Common myeloid progenitor, CD34-positive (primary cell): ENCODE results near the gene NBDY.
"Not testable (repeated sequence)": the region's sequence is repeated elsewhere in the genome, so short reads cannot be mapped to it uniquely, and the experiment has no call there.

ENCODE experiments used
- CTCF ChIA-PET: fragments of 350-600 bp; sonication (Branson Sonifier 250); formaldehyde crosslinking; loops from one replicate; lab custom pipeline; 2021; ENCODE audit warnings: antibody characterized with exemption; lab: Charles Lee
- POLR2A ChIA-PET: fragments of 350-600 bp; sonication (Branson Sonifier 250); formaldehyde crosslinking; loops from one replicate; lab custom pipeline; 2021; ENCODE audit warnings: antibody characterized with exemption; lab: Charles Lee
- DNase-seq, 3 donors: peaks; one replicate each; pipeline versions ENCODE4 v3.0.0 to v3.0.0-alpha.2; 2013
- H3K27ac ChIP-seq, 2 experiments: 1 replicate in 1 of 2; 2 replicates in 1 of 2; pipeline ENCODE4 v1.7.0; 2013; ENCODE audit warnings: inconsistent platforms in 2 of 2, low read length in 2 of 2, mild to moderate bottlenecking in 2 of 2, low read depth in 1 of 2, moderate library complexity in 1 of 2; ENCODE audit not compliant: severe bottlenecking in 2 of 2, insufficient read depth in 1 of 2, poor library complexity in 1 of 2
- H3K27me3 ChIP-seq, 5 experiments: replicated peaks in 2 of 5; 1 replicate in 3 of 5; 2 replicates in 2 of 5; pipeline versions ENCODE4 v1.6.1 to v1.7.0; 2013; ENCODE audit warnings: low read length in 4 of 5, mild to moderate bottlenecking in 2 of 5, moderate library complexity in 2 of 5, inconsistent platforms in 1 of 5; ENCODE audit not compliant: insufficient read depth in 5 of 5, control insufficient read depth in 4 of 5
- H3K36me3 ChIP-seq, 4 experiments: 1 replicate in 2 of 4; 2 replicates in 2 of 4; pipeline versions ENCODE4 v1.6.1 to v1.7.0; 2013; ENCODE audit warnings: low read length in 3 of 4, control low read depth in 1 of 4, mild to moderate bottlenecking in 1 of 4; ENCODE audit not compliant: control insufficient read depth in 4 of 4, insufficient read depth in 4 of 4
- H3K4me1 ChIP-seq, 4 experiments: 1 replicate in 3 of 4; 2 replicates in 1 of 4; pipeline versions ENCODE4 v1.6.1 to v1.7.1; 2013; ENCODE audit warnings: low read length in 3 of 4, mild to moderate bottlenecking in 3 of 4, control low read depth in 1 of 4, inconsistent platforms in 1 of 4, moderate library complexity in 1 of 4; ENCODE audit not compliant: control insufficient read depth in 4 of 4, insufficient read depth in 4 of 4; ENCODE audit errors: control extremely low read depth in 1 of 4
- H3K4me3 ChIP-seq, 7 experiments: 1 replicate in 4 of 7; 2 replicates in 3 of 7; pipeline versions ENCODE4 v1.5.1 to v1.7.0; 2013; ENCODE audit warnings: mild to moderate bottlenecking in 7 of 7, low read length in 6 of 7, moderate library complexity in 6 of 7, inconsistent platforms in 2 of 7, low read depth in 2 of 7, control low read depth in 1 of 7; ENCODE audit not compliant: insufficient read depth in 4 of 7, control insufficient read depth in 1 of 7; ENCODE audit errors: extremely low read depth in 1 of 7
- H3K9me3 ChIP-seq, 5 experiments: 1 replicate in 4 of 5; 2 replicates in 1 of 5; pipeline versions ENCODE4 v1.6.1 to v1.7.1; 2013; ENCODE audit warnings: low read length in 4 of 5, mild to moderate bottlenecking in 2 of 5, inconsistent platforms in 1 of 5, low read depth in 1 of 5, moderate library complexity in 1 of 5; ENCODE audit not compliant: control insufficient read depth in 4 of 5, insufficient read depth in 2 of 5; ENCODE audit errors: control extremely low read depth in 1 of 5
- WGBS: methylation state at CpG from one replicate; pipeline ENCODE4 v1.1.5; 2013; ENCODE audit not compliant: insufficient coverage; 5-methylcytosine and 5-hydroxymethylcytosine counted together

Gene NBDY

GRCh38 chrX:56758456-56758855 is 29.4 kb downstream of the NBDY start:
- Histone ChIP-seq H3K4me1 (peaks cover 0 to 15% (median 4%) of the 10 kb centered on the region in 4 experiments), H3K36me3 (no peaks in the 10 kb centered on the region), H3K27ac (no peak overlapping the region), H3K9me3 (no peaks in the 10 kb centered on the region), H3K27me3 (peaks cover 0 to 4% (median 0%) of the 10 kb centered on the region in 5 experiments), H3K4me3 (no peak overlapping the region)
- ChIA-PET POLR2A (no interaction called here), CTCF (no interaction called here)
- DNase-seq, result no peak
- 93% methylated on average over 4 of the region's 4 CpGs for WGBS

GRCh38 chrX:56759736-56760409 is 30.8 kb downstream of the NBDY start:
- no peaks in the 10 kb centered on the region for H3K9me3 ChIP-seq
- peaks cover 0 to 21% (median 9%) of the 10 kb centered on the region in 4 experiments for H3K4me1 ChIP-seq
- CTCF ChIA-PET, result no interaction called here
- peak in 1 of 3 donors; percentile 25 for DNase-seq
- POLR2A ChIA-PET, result no interaction called here
- H3K27me3 ChIP-seq, result peaks cover 0 to 4% (median 0%) of the 10 kb centered on the region in 5 experiments
- 79% methylated on average over 6 of the region's 7 CpGs for WGBS
- no peak overlapping the region for H3K4me3 ChIP-seq
- H3K36me3 ChIP-seq, result peaks cover 0 to 4% (median 2%) of the 10 kb centered on the region in 4 experiments
- H3K27ac ChIP-seq, result no peak overlapping the region

GRCh38 chrX:56760410-56761124 is 31.5 kb downstream of the NBDY start:
- 89% methylated on average over 3 of the region's 15 CpGs for WGBS
- H3K36me3 ChIP-seq, H3K27me3 ChIP-seq, DNase-seq, H3K9me3 ChIP-seq, H3K27ac ChIP-seq, H3K4me3 ChIP-seq, POLR2A ChIA-PET, CTCF ChIA-PET: not testable (repeated sequence)
- H3K4me1 ChIP-seq, result peaks cover 3 to 28% (median 16%) of the 10 kb centered on the region in 4 experiments

GRCh38 chrX:56761167-56761566 is 32.1 kb downstream of the NBDY start:
- ChIA-PET CTCF (no interaction called here), POLR2A (no interaction called here)
- Histone ChIP-seq H3K36me3 (peaks cover 0 to 4% (median 2%) of the 10 kb centered on the region in 4 experiments), H3K27me3 (peaks cover 0 to 4% (median 0%) of the 10 kb centered on the region in 5 experiments), H3K9me3 (no peaks in the 10 kb centered on the region), H3K4me1 (peaks cover 3 to 33% (median 22%) of the 10 kb centered on the region in 4 experiments), H3K4me3 (no peak overlapping the region), H3K27ac (no peak overlapping the region)
- DNase-seq, result no peak
- WGBS, result 80% methylated on average over 4 of the region's 5 CpGs

GRCh38 chrX:56762220-56762619 is 33.2 kb downstream of the NBDY start:
- Histone ChIP-seq H3K4me3 (no peak overlapping the region), H3K27ac (no peak overlapping the region), H3K27me3 (peaks cover 0 to 4% (median 0%) of the 10 kb centered on the region in 5 experiments), H3K4me1 (peaks cover 3 to 43% (median 30%) of the 10 kb centered on the region in 4 experiments), H3K36me3 (peaks cover 0 to 9% (median 2%) of the 10 kb centered on the region in 4 experiments), H3K9me3 (no peaks in the 10 kb centered on the region)
- POLR2A ChIA-PET, result no interaction called here
- no peak for DNase-seq
- 81% methylated on average over 2 of the region's 3 CpGs for WGBS
- CTCF ChIA-PET, result interaction anchor here (0.7 kb wide), 1 partner anchor 22 kb away, joined by 3 read pairs; no protein-coding TSS in a partner anchor

GRCh38 chrX:56762707-56763555 is 33.9 kb downstream of the NBDY start:
- H3K27me3 ChIP-seq, result no peaks in the 10 kb centered on the region
- H3K4me1 ChIP-seq, result peaks cover 3 to 46% (median 31%) of the 10 kb centered on the region in 4 experiments
- POLR2A ChIA-PET, result no interaction called here
- CTCF ChIA-PET, result interaction anchor here (1.6 kb wide), 1 partner anchor 215 kb away, joined by 6 read pairs; no protein-coding TSS in a partner anchor
- H3K27ac ChIP-seq, result no peak overlapping the region
- DNase-seq, result no peak
- H3K9me3 ChIP-seq, result no peaks in the 10 kb centered on the region
- 77% methylated on average over 3 of the region's 6 CpGs for WGBS
- no peak overlapping the region for H3K4me3 ChIP-seq
- H3K36me3 ChIP-seq, result peaks cover 0 to 9% (median 2%) of the 10 kb centered on the region in 4 experiments
